PC-9 (cell line): ENCODE measurements around the gene DCLK2. TPM values are rescaled to one million over a fixed set of nuclear protein-coding genes. Genes with fewer than 3 reads are reported as not detected.

Source experiments
- BruUV-seq: library from RNA; stranded (reverse); fragments of 400-500 nt; replicated peaks from 2 replicates; lab custom pipeline; 2021; lab: Mats Ljungman, UMichigan
- CTCF ChIA-PET: fragments of 300-600 bp; sonication (Branson Sonifier 250); formaldehyde crosslinking; loops from one replicate; lab custom pipeline; 2022; ENCODE audit warnings: antibody characterized with exemption; lab: Charles Lee
- POLR2A ChIA-PET: fragments of 300-600 bp; sonication (Branson Sonifier 250); formaldehyde crosslinking; loops from one replicate; lab custom pipeline; 2022; ENCODE audit warnings: antibody characterized with exemption; ENCODE audit not compliant: unreplicated experiment; lab: Charles Lee
- DNase-seq, 2 experiments: peaks; one replicate each; pipeline versions ENCODE4 v3.0.0 to v3.0.0-alpha.2; 2015 to 2022; ENCODE audit warnings: mixed read lengths in 1 of 2
- H2AFZ ChIP-seq: fragments of 200-600 bp; sonication (generic); 2 replicates; pipeline ENCODE4 v1.8.1; 2017; ENCODE audit warnings: antibody characterized with exemption
- H3F3A ChIP-seq: fragments of 200-600 bp; sonication (generic); 2 replicates; pipeline ENCODE4 v1.8.1; 2017; ENCODE audit warnings: antibody characterized with exemption, mild to moderate bottlenecking, low read depth; ENCODE audit not compliant: insufficient read depth
- H3K27ac ChIP-seq: fragments of 200-600 bp; sonication (generic); 2 replicates; pipeline ENCODE4 v1.6.1; 2016; ENCODE audit warnings: mixed run types
- H3K27me3 ChIP-seq: fragments of 200-600 bp; sonication (generic); 2 replicates; pipeline ENCODE4 v1.6.1; 2016; ENCODE audit warnings: low read depth, mixed run types; ENCODE audit not compliant: insufficient read depth
- H3K36me3 ChIP-seq: fragments of 200-600 bp; sonication (generic); 2 replicates; pipeline ENCODE4 v1.6.1; 2016; ENCODE audit warnings: low read depth, mixed run types
- H3K4me1 ChIP-seq: fragments of 200-600 bp; sonication (generic); replicated peaks from 2 replicates; pipeline ENCODE4 v1.6.1; 2016; ENCODE audit warnings: mixed run types; ENCODE audit not compliant: insufficient read depth
- H3K4me2 ChIP-seq: fragments of 200-600 bp; sonication (generic); 2 replicates; pipeline ENCODE4 v1.6.1; 2017; ENCODE audit warnings: mixed run types
- H3K4me3 ChIP-seq: fragments of 200-600 bp; sonication (generic); 2 replicates; pipeline ENCODE4 v1.6.1; 2016; ENCODE audit warnings: mixed run types
- H3K79me2 ChIP-seq: fragments of 200-600 bp; sonication (generic); 2 replicates; pipeline ENCODE4 v1.6.1; 2017; ENCODE audit warnings: low read depth, mixed run types
- H3K9me2 ChIP-seq: fragments of 200-600 bp; sonication (generic); 2 replicates; pipeline ENCODE4 v1.8.1; 2017; ENCODE audit warnings: mild to moderate bottlenecking; ENCODE audit not compliant: insufficient read depth
- H3K9me3 ChIP-seq: fragments of 200-600 bp; sonication (generic); 2 replicates; pipeline ENCODE4 v1.8.1; 2016; ENCODE audit warnings: low read depth; ENCODE audit not compliant: insufficient read depth
- H4K20me1 ChIP-seq: fragments of 200-600 bp; sonication (generic); 2 replicates; pipeline ENCODE4 v1.8.1; 2017; ENCODE audit not compliant: insufficient read depth
- CTCF ChIP-seq: fragments of 200-600 bp; sonication (generic); conservative IDR thresholded peaks from 2 replicates; pipeline ENCODE4 v1.6.1; 2017; ENCODE audit warnings: mixed run types, antibody characterized with exemption, mild to moderate bottlenecking, moderate library complexity
- EZH2 ChIP-seq: fragments of 200-600 bp; sonication (generic); IDR thresholded peaks from 2 replicates; pipeline ENCODE4 v1.8.0; 2017; ENCODE audit warnings: antibody characterized with exemption, low read depth
- intact Hi-C: fragments of 100-400 bp; cut with micrococcal nuclease; formaldehyde crosslinking; loops from one replicate; pipeline ENCODE4 v1.10.0; 2022; ENCODE audit not compliant: unreplicated experiment
- total RNA-seq: library from RNA; stranded (reverse); gene quantifications from 2 replicates; pipeline ENCODE4 v1.2.3, GENCODE V29; 2021

DCLK2 gene
- total RNA-seq, 1 experiment from 2014 or later: 0.41 TPM

- H3K27me3 ChIP-seq: no peaks in the 10 kb centered on the region
- H2AFZ ChIP-seq: no peak overlapping the region
- H3K79me2 ChIP-seq: no peaks in the 10 kb centered on the region
- H3K4me2 ChIP-seq: no peak overlapping the region
- no peaks in the 10 kb centered on the region for H3K36me3 ChIP-seq
- CTCF ChIA-PET: no interaction called here
- H3K9me3 ChIP-seq: no peaks in the 10 kb centered on the region
- H3K27ac ChIP-seq: no peak overlapping the region
- no TSS peak for BruUV-seq
- no peak overlapping the region for H3K4me3 ChIP-seq
- no peak for DNase-seq
- TF ChIP-seq CTCF (no peak), EZH2 (no peak)
- no peaks in the 10 kb centered on the region for H3K9me2 ChIP-seq
- no peaks in the 10 kb centered on the region for H4K20me1 ChIP-seq
- no peaks in the 10 kb centered on the region for H3K4me1 ChIP-seq
- POLR2A ChIA-PET: no interaction called here
- intact Hi-C loops: no loop called here
- H3F3A ChIP-seq: no peaks in the 10 kb centered on the region
Measured at GRCh38 chr4:150050566-150050965, 27.7 kb upstream of the DCLK2 start.

- H2AFZ ChIP-seq: no peak overlapping the region
- no TSS peak for BruUV-seq
- H3K4me3 ChIP-seq: no peak overlapping the region
- H3K9me3 ChIP-seq: no peaks in the 10 kb centered on the region
- H3K4me2 ChIP-seq: no peak overlapping the region
- H3K36me3 ChIP-seq: no peaks in the 10 kb centered on the region
- CTCF ChIA-PET: no interaction called here
- intact Hi-C loops: no loop called here
- H3K4me1 ChIP-seq: no peaks in the 10 kb centered on the region
- no peak overlapping the region for H3K27ac ChIP-seq
- H4K20me1 ChIP-seq: no peaks in the 10 kb centered on the region
- TF ChIP-seq CTCF (no peak), EZH2 (no peak)
- POLR2A ChIA-PET: no interaction called here
- H3K79me2 ChIP-seq: no peaks in the 10 kb centered on the region
- no peaks in the 10 kb centered on the region for H3K9me2 ChIP-seq
- H3K27me3 ChIP-seq: no peaks in the 10 kb centered on the region
- no peak for DNase-seq
- no peaks in the 10 kb centered on the region for H3F3A ChIP-seq
Measured at GRCh38 chr4:150051111-150051510, 27.1 kb upstream of the DCLK2 start.

GRCh38 chr4:150055467-150055866, 22.8 kb upstream of the DCLK2 start:
- ChIA-PET POLR2A (interaction anchor here (0.5 to 0.6 kb wide), 2 partner anchors 100 to 142 kb away, joined by 3 to 5 read pairs; no protein-coding TSS in a partner anchor), CTCF (no interaction called here)
- no peaks in the 10 kb centered on the region for H3K9me3 ChIP-seq
- no peaks in the 10 kb centered on the region for H3K79me2 ChIP-seq
- H3K9me2 ChIP-seq: no peaks in the 10 kb centered on the region
- H3K27ac ChIP-seq: no peak overlapping the region
- intact Hi-C loops: no loop called here
- H3K4me1 ChIP-seq: no peaks in the 10 kb centered on the region
- DNase-seq: no peak
- no peak overlapping the region for H2AFZ ChIP-seq
- no peaks in the 10 kb centered on the region for H3K27me3 ChIP-seq
- H3K4me3 ChIP-seq: no peak overlapping the region
- H3K36me3 ChIP-seq: no peaks in the 10 kb centered on the region
- no peaks in the 10 kb centered on the region for H3F3A ChIP-seq
- no TSS peak for BruUV-seq
- H3K4me2 ChIP-seq: no peak overlapping the region
- TF ChIP-seq EZH2: no peak
- TF ChIP-seq CTCF: no peak
- H4K20me1 ChIP-seq: no peaks in the 10 kb centered on the region
